ENCODE results near the gene TNFAIP6.

DNA sequence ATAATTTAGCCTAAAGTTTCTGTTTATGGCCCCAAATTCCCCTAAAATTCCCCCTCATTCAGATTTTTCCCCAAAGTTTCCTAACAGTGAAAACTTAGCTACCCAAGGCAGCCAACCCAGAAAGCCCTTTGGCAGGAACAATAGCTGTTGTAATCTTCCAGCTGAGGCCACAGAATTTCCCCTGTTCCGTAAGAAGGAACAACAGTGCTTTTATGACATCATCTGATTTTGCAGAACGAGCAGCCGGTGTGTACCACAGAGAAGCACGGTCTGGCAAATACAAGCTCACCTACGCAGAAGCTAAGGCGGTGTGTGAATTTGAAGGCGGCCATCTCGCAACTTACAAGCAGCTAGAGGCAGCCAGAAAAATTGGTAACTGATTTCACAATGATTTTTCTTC, 6.3 kb downstream of the TNFAIP6 start:
- TF ChIP-seq SNAI2 (CRISPR knock-in tag; IDR thresholded peaks at IDR 0.05) (no peak), ZNF565 (CRISPR knock-in tag; conservative IDR thresholded peaks at IDR 0.05; ENCODE audit: low read depth) (no peak), RARB (CRISPR knock-in tag; IDR thresholded peaks at IDR 0.05) (no peak), ESRRG (CRISPR knock-in tag; IDR thresholded peaks at IDR 0.05) (no peak), ZFP30 (CRISPR knock-in tag; IDR thresholded peaks at IDR 0.05) (no peak), ZFP3 (CRISPR knock-in tag; IDR thresholded peaks at IDR 0.05) (no peak), ZNF70 (CRISPR knock-in tag; IDR thresholded peaks at IDR 0.05) (no peak), OSR1 (CRISPR knock-in tag; IDR thresholded peaks at IDR 0.05) (no peak), ZNF8 (CRISPR knock-in tag; IDR thresholded peaks at IDR 0.05) (no peak), CSDC2 (CRISPR knock-in tag; IDR thresholded peaks at IDR 0.05) (no peak), ZC3H10 (CRISPR knock-in tag; IDR thresholded peaks at IDR 0.05) (no peak)
- TF ChIP-seq, protein P1, sequence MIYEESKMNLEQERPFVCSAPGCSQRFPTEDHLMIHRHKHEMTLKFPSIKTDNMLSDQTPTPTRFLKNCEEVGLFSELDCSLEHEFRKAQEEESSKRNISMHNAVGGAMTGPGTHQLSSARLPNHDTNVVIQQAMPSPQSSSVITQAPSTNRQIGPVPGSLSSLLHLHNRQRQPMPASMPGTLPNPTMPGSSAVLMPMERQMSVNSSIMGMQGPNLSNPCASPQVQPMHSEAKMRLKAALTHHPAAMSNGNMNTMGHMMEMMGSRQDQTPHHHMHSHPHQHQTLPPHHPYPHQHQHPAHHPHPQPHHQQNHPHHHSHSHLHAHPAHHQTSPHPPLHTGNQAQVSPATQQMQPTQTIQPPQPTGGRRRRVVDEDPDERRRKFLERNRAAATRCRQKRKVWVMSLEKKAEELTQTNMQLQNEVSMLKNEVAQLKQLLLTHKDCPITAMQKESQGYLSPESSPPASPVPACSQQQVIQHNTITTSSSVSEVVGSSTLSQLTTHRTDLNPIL (CRISPR knock-in tag; IDR thresholded peaks at IDR 0.05; ENCODE audit: low read depth) = no peak
- TF ChIP-seq, protein P2, sequence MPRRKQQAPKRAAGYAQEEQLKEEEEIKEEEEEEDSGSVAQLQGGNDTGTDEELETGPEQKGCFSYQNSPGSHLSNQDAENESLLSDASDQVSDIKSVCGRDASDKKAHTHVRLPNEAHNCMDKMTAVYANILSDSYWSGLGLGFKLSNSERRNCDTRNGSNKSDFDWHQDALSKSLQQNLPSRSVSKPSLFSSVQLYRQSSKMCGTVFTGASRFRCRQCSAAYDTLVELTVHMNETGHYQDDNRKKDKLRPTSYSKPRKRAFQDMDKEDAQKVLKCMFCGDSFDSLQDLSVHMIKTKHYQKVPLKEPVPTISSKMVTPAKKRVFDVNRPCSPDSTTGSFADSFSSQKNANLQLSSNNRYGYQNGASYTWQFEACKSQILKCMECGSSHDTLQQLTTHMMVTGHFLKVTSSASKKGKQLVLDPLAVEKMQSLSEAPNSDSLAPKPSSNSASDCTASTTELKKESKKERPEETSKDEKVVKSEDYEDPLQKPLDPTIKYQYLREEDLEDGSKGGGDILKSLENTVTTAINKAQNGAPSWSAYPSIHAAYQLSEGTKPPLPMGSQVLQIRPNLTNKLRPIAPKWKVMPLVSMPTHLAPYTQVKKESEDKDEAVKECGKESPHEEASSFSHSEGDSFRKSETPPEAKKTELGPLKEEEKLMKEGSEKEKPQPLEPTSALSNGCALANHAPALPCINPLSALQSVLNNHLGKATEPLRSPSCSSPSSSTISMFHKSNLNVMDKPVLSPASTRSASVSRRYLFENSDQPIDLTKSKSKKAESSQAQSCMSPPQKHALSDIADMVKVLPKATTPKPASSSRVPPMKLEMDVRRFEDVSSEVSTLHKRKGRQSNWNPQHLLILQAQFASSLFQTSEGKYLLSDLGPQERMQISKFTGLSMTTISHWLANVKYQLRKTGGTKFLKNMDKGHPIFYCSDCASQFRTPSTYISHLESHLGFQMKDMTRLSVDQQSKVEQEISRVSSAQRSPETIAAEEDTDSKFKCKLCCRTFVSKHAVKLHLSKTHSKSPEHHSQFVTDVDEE (CRISPR knock-in tag; IDR thresholded peaks at IDR 0.05) = no peak
- TF ChIP-seq, protein P3, sequence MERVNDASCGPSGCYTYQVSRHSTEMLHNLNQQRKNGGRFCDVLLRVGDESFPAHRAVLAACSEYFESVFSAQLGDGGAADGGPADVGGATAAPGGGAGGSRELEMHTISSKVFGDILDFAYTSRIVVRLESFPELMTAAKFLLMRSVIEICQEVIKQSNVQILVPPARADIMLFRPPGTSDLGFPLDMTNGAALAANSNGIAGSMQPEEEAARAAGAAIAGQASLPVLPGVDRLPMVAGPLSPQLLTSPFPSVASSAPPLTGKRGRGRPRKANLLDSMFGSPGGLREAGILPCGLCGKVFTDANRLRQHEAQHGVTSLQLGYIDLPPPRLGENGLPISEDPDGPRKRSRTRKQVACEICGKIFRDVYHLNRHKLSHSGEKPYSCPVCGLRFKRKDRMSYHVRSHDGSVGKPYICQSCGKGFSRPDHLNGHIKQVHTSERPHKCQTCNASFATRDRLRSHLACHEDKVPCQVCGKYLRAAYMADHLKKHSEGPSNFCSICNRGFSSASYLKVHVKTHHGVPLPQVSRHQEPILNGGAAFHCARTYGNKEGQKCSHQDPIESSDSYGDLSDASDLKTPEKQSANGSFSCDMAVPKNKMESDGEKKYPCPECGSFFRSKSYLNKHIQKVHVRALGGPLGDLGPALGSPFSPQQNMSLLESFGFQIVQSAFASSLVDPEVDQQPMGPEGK (CRISPR knock-in tag; IDR thresholded peaks at IDR 0.05; ENCODE audit: borderline replicate concordance) = no peak
